Vagina (tissue), 2 donors: Measurements from ENCODE around the gene ACSS1. TPM values are rescaled to one million over a fixed set of nuclear protein-coding genes. Genes with fewer than 3 reads are reported as not detected.
A peak's percentile ranks its signal among the peaks of the same experiment; 100 is the strongest.

Source experiments
- DNase-seq, 2 donors: peaks; one replicate each; pipeline ENCODE4 v3.0.0-alpha.2; 2017; ENCODE audit errors: extremely low spot score in 2 of 2
- H3K27ac ChIP-seq: fragments of 200-600 bp; sonication (generic); one replicate; pipeline ENCODE4 v1.5.1; 2019
- H3K27me3 ChIP-seq: fragments of 200-600 bp; sonication (generic); one replicate; pipeline ENCODE4 v1.5.1; 2019
- H3K36me3 ChIP-seq, 2 donors: fragments of 200-600 bp; sonication (generic); one replicate each; pipeline ENCODE4 v1.5.1; 2017 to 2019
- H3K4me1 ChIP-seq: fragments of 200-600 bp; sonication (generic); one replicate; pipeline ENCODE4 v1.5.1; 2019
- H3K4me3 ChIP-seq, 2 donors: fragments of 200-600 bp; sonication (generic); 1 replicate in 1 of 2; 2 replicates in 1 of 2; pipeline ENCODE4 v1.5.1; 2016 to 2019
- H3K9me3 ChIP-seq: fragments of 200-600 bp; sonication (generic); one replicate; pipeline ENCODE4 v1.5.1; 2019
- POLR2A ChIP-seq, 2 donors: fragments of 450-650 bp; IDR thresholded peaks; one replicate each; pipeline ENCODE4 v1.6.1; 2017; ENCODE audit warnings: antibody characterized with exemption in 2 of 2, mild to moderate bottlenecking in 2 of 2, moderate library complexity in 2 of 2
- POLR2AphosphoS5 ChIP-seq, 2 donors: sonication (generic); formaldehyde crosslinking; IDR thresholded peaks; one replicate each; pipeline ENCODE4 v1.9.0; 2017; ENCODE audit warnings: antibody characterized with exemption in 2 of 2, mild to moderate bottlenecking in 2 of 2, low read depth in 1 of 2; ENCODE audit not compliant: insufficient read depth in 1 of 2
- intact Hi-C: fragments of 100-400 bp; cut with DNase I; formaldehyde crosslinking; loops from one replicate; pipeline ENCODE4 v1.15.1; 2023
- total RNA-seq: library from RNA; depleted of rRNA; stranded (reverse); fragments of >200 nt; gene quantifications from one replicate; pipeline ENCODE4 v1.2.3, GENCODE V29; 2016
- TF ChIP-seq, protein P1 (sequence below), 3 experiments: fragments of 450-650 bp in 2 of 3; fragments of 200-600 bp in 1 of 3; sonication (generic) in 1 of 3; IDR thresholded peaks; one replicate each; pipeline ENCODE4 v1.5.1; 2017 to 2019; ENCODE audit warnings: antibody characterized with exemption in 3 of 3, mild to moderate bottlenecking in 2 of 3, moderate library complexity in 2 of 3

The ACSS1 gene
- total RNA-seq, 1 donor from 2014 or later: 26.3 TPM

DNA sequence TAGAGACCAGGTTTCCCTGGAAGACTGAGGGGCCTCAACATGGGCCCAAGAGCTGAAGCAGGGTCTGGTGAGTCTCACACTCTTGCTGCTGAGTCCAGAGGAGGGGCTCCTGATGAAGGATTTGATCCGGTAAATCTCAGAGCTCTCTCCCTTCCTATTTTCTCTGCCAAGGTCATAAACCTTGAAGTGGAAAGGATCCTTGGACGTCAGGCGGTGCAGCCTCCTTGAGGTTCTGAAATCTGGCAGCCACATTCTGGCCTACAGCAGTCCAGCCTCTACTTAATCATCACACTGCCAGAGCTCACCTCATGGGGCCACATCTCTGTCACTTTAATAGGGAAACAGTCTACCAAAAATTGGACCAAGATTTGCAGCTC lies 24.0 kb downstream of the ACSS1 start:
- Histone ChIP-seq H3K27ac (peak overlapping the region; percentile 28), H3K4me3 (no peak overlapping the region), H3K27me3 (no peaks in the 10 kb centered on the region), H3K4me1 (peaks cover 56% of the 10 kb centered on the region), H3K36me3 (no peaks in the 10 kb centered on the region), H3K9me3 (no peaks in the 10 kb centered on the region)
- no peak for TF ChIP-seq POLR2A (IDR thresholded peaks at IDR 0.05)
- TF ChIP-seq, protein P1, sequence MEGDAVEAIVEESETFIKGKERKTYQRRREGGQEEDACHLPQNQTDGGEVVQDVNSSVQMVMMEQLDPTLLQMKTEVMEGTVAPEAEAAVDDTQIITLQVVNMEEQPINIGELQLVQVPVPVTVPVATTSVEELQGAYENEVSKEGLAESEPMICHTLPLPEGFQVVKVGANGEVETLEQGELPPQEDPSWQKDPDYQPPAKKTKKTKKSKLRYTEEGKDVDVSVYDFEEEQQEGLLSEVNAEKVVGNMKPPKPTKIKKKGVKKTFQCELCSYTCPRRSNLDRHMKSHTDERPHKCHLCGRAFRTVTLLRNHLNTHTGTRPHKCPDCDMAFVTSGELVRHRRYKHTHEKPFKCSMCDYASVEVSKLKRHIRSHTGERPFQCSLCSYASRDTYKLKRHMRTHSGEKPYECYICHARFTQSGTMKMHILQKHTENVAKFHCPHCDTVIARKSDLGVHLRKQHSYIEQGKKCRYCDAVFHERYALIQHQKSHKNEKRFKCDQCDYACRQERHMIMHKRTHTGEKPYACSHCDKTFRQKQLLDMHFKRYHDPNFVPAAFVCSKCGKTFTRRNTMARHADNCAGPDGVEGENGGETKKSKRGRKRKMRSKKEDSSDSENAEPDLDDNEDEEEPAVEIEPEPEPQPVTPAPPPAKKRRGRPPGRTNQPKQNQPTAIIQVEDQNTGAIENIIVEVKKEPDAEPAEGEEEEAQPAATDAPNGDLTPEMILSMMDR (IDR thresholded peaks at IDR 0.05): no peak
- no peak for TF ChIP-seq POLR2AphosphoS5 (IDR thresholded peaks at IDR 0.05; ENCODE audit: insufficient read depth in 1 of 2, low read depth in 1 of 2)
- DNase-seq: no peak
- intact Hi-C loops: no loop called here

DNA sequence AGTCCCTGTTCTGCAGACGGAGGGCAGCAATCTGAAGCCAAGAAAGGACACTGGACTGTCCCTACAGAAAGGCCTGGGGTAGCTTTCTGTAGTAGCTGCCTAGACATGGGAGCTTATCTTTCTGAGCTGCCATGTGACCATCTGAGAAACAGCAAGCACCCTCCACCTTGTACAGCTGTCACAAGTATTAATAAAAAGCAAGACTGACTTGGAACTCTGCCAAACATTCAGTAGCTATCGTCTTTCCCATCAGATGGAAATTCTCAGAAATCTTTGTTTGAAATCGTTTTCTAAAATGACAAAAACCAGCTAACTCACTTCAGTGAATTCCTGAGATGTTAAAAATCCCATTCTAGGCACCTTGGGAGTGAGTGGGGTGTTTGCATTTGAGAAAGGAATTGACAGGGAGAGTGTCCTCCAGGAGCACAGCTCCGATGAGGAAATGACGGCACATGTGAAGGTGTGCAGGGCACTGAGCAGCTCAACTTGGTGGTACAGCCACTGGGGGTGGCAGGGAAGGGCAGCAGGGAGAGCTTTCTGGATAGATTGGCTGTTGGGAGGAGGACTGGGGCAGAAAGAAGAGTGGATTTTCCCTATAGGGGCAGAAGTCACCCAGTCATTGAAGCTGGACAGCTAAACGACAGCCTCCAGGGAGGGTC lies 24.5 kb downstream of the ACSS1 start:
- intact Hi-C loops: no loop called here
- Histone ChIP-seq H3K36me3 (no peaks in the 10 kb centered on the region), H3K4me3 (no peak overlapping the region), H3K27ac (peak overlapping the region; percentile 28), H3K27me3 (no peaks in the 10 kb centered on the region), H3K9me3 (no peaks in the 10 kb centered on the region), H3K4me1 (peaks cover 50% of the 10 kb centered on the region)
- DNase-seq: no peak
- TF ChIP-seq POLR2A (IDR thresholded peaks at IDR 0.05): no peak
- no peak for TF ChIP-seq POLR2AphosphoS5 (IDR thresholded peaks at IDR 0.05; ENCODE audit: insufficient read depth in 1 of 2, low read depth in 1 of 2)
- TF ChIP-seq, protein P1 (IDR thresholded peaks at IDR 0.05): no peak

DNA sequence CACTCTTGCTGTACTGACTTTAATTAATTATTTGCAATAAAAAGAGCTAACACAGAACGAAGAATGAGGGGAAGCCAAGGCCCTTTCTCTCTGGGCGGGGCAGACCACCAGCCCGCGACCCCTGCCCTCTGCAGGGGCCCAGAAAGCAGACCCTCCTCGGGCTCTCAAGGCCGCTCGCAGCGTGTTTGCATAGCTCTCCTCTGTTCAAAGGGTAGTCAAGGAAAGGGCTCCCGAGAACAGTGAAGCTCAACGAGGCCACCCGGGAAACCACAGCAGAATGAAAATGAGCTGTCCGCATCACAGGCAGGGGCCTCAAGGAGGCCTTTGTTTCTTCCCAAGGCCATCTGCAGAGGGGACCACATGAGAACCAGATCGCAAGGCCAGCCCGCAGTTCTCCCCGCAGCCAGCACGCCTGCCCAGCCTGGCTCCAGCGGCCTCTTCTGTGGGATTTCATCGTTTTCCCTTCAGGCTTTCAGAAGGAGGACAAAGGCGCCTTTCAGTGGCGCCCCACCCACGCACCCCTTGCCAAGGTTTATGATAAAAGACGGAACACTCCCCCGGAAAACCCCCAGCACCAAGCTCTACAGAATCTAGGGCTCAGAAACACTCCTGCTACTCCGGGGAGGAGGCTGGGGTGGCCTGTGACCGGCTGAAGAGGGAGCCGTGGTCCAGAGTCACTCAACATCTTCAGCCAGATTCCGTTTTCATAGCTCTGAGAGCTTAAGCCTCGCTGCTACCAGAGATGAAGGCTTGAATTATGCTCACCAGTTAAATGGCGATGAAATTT lies 25.3 kb downstream of the ACSS1 start:
- Histone ChIP-seq H3K4me3 (no peak overlapping the region), H3K4me1 (peaks cover 43% of the 10 kb centered on the region), H3K27ac (peak overlapping the region; percentile 51), H3K9me3 (no peaks in the 10 kb centered on the region), H3K36me3 (no peaks in the 10 kb centered on the region), H3K27me3 (no peaks in the 10 kb centered on the region)
- intact Hi-C loops: no loop called here
- DNase-seq: no peak
- TF ChIP-seq, protein P1 (IDR thresholded peaks at IDR 0.05): no peak
- TF ChIP-seq POLR2A (IDR thresholded peaks at IDR 0.05) (no peak), POLR2AphosphoS5 (IDR thresholded peaks at IDR 0.05; ENCODE audit: insufficient read depth in 1 of 2, low read depth in 1 of 2) (no peak)

DNA sequence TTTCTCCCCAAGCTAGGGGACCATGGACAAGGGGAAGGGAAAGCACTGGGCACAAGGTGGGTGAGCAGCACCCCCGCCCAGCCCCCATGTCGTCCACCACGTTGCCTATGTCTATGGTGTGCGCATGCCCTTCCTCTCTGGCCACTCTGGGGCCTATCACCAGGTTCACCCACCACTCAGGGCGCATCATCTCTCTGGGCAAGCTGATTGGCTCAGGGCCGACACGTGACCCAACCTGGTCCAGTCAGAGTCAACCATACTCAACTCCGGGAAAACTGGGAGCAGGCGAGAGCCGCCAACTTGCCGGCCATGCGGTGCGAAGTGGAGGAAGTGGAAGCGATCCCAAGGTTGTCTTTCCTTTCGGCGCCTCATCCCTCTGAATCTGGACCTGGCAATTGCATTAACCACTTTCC lies 25.9 kb downstream of the ACSS1 start:
- intact Hi-C loops: no loop called here
- TF ChIP-seq POLR2A (IDR thresholded peaks at IDR 0.05) (no peak), POLR2AphosphoS5 (IDR thresholded peaks at IDR 0.05; ENCODE audit: insufficient read depth in 1 of 2, low read depth in 1 of 2) (no peak)
- TF ChIP-seq, protein P1 (IDR thresholded peaks at IDR 0.05): no peak
- Histone ChIP-seq H3K27ac (no peak overlapping the region), H3K4me3 (no peak overlapping the region), H3K36me3 (no peaks in the 10 kb centered on the region), H3K27me3 (no peaks in the 10 kb centered on the region), H3K9me3 (no peaks in the 10 kb centered on the region), H3K4me1 (peaks cover 37% of the 10 kb centered on the region)
- no peak for DNase-seq

DNA sequence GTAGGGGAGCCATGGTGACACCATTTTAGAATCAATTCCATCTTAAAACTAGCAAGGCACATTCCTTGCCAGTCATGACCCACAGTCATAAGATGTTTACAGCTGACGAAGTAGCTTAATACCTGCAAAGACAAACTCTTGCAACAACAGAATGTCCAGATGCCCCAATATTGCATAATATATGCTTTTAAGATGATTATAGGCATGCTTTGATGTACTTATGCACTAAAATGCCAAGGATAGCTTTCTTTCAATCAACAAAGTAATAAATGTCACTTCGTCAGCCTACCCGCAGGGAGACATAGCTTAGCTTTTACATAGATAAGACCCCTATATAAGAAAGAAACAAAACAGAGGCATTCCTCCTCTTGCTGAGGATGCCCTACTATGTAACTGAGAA lies 26.7 kb downstream of the ACSS1 start:
- H3K9me3 ChIP-seq: no peaks in the 10 kb centered on the region
- intact Hi-C loops: no loop called here
- H3K4me3 ChIP-seq: no peak overlapping the region
- peaks cover 31% of the 10 kb centered on the region for H3K4me1 ChIP-seq
- H3K27me3 ChIP-seq: no peaks in the 10 kb centered on the region
- no peak overlapping the region for H3K27ac ChIP-seq
- TF ChIP-seq POLR2AphosphoS5 (IDR thresholded peaks at IDR 0.05; ENCODE audit: insufficient read depth in 1 of 2, low read depth in 1 of 2) (no peak), POLR2A (IDR thresholded peaks at IDR 0.05) (no peak)
- TF ChIP-seq, protein P1 (IDR thresholded peaks at IDR 0.05): no peak
- H3K36me3 ChIP-seq: no peaks in the 10 kb centered on the region
- no peak for DNase-seq
